ENCODE results near the gene PSD4. TPM values are rescaled to one million over a fixed set of nuclear protein-coding genes. Genes with fewer than 3 reads are reported as not detected.

PSD4 gene
- total and polyA plus RNA-seq, 10 of the 15 experiments (the other 5 are each of a cell fraction or from before 2014, with no cell fraction given), result 0.68 to 114 (median 35.1) TPM

GRCh38 chr2:113228991-113229716 is 55.4 kb downstream of the PSD4 start:
- no peaks in the 10 kb centered on the region; a peak in 2 of 4 replicates for H3K27me3 ChIP-seq (replicated peaks in 1 of 2; ENCODE audit: control insufficient read depth in 2 of 2, insufficient read depth in 2 of 2, low read length in 1 of 2)
- WGBS (ENCODE audit: insufficient coverage, insufficient replicate concordance, low lambda C conversion rate, missing lambda C conversion rate), result 45% methylated on average over 3 of the region's 3 CpGs
- no peak overlapping the region for H3K4me3 ChIP-seq
- no peak for DNase-seq (ENCODE audit: low read depth, low spot score)
- no peak for ATAC-seq
- no peaks in the 10 kb centered on the region for H3K36me3 ChIP-seq (ENCODE audit: control insufficient read depth in 2 of 2, insufficient read depth in 2 of 2, low read length in 1 of 2)
- no TSS peak for BruUV-seq (replicated peaks)
- no peak overlapping the region for H3K9ac ChIP-seq (ENCODE audit: control insufficient read depth, insufficient read depth, low read length)
- CTCF ChIA-PET, result no interaction called here
- no peaks in the 10 kb centered on the region for H3K4me1 ChIP-seq (ENCODE audit: control insufficient read depth, insufficient read depth, low read length)
- SMC1A ChIA-PET (ENCODE audit: uncharacterized antibody, unreplicated experiment), result interaction anchor here (2.0 kb wide), 1 partner anchor 91 kb away, joined by 8 read pairs; no protein-coding TSS in a partner anchor
- POLR2A ChIA-PET, result no interaction called here
- H3K9me3 ChIP-seq (replicated peaks; ENCODE audit: control insufficient read depth, insufficient read depth, low read length), result no peaks in the 10 kb centered on the region
- in situ Hi-C loops (cut with MboI) (no loop called here), intact Hi-C loops (cut with micrococcal nuclease; ENCODE audit: unreplicated experiment) (no loop called here)
- RAD21 ChIA-PET (ENCODE audit: unreplicated experiment), result interaction anchor here (1.1 kb wide), 1 partner anchor 55 kb away, joined by 3 read pairs; the partner anchor contains the start of gene PSD4
- no peak for FAIRE-seq
- no peak overlapping the region for H2AFZ ChIP-seq (ENCODE audit: control insufficient read depth, low read depth, low read length)
- H3K4me2 ChIP-seq (ENCODE audit: control insufficient read depth, insufficient read depth), result no peak overlapping the region
- H3K27ac ChIP-seq (ENCODE audit: control insufficient read depth, insufficient read depth), result no peak overlapping the region
- TF ChIP-seq PKNOX1 (IDR thresholded peaks at IDR 0.05) (no peak), FOXM1 (IDR thresholded peaks at IDR 0.05; ENCODE audit: low read depth, low read length) (no peak), ZNF592 (IDR thresholded peaks at IDR 0.05) (no peak), RBBP5 (conservative IDR thresholded peaks at IDR 0.05) (no peak), PAX8 (IDR thresholded peaks at IDR 0.05) (no peak), SMC3 (IDR thresholded peaks at IDR 0.05; ENCODE audit: borderline replicate concordance, low read length) (no peak), HDAC2 (IDR thresholded peaks at IDR 0.05) (no peak), TAF1 (IDR thresholded peaks at IDR 0.05; ENCODE audit: borderline replicate concordance, low read depth, low read length) (no peak), JUND (IDR thresholded peaks at IDR 0.05; ENCODE audit: low read depth, low read length) (no peak), HDAC6 (IDR thresholded peaks at IDR 0.05; ENCODE audit: unreplicated experiment) (no peak), RFX5 (IDR thresholded peaks at IDR 0.05; ENCODE audit: low read depth, low read length) (no peak), KAT2A (conservative IDR thresholded peaks at IDR 0.05; ENCODE audit: control insufficient read depth, low read depth, low read length) (no peak), MAX (IDR thresholded peaks at IDR 0.05; ENCODE audit: low read depth, low read length) (no peak), TCF12 (IDR thresholded peaks at IDR 0.05; ENCODE audit: low read depth, low read length) (no peak), IRF5 (IDR thresholded peaks at IDR 0.05; ENCODE audit: borderline replicate concordance) (no peak)
- no peaks in the 10 kb centered on the region for H3K79me2 ChIP-seq (ENCODE audit: control insufficient read depth, insufficient read depth, low read length)
- no peaks in the 10 kb centered on the region for H4K20me1 ChIP-seq (ENCODE audit: control insufficient read depth, insufficient read depth)

Measured in GM12878 (cell line).